ENCODE measurements around the gene CLDN9.

DNA sequence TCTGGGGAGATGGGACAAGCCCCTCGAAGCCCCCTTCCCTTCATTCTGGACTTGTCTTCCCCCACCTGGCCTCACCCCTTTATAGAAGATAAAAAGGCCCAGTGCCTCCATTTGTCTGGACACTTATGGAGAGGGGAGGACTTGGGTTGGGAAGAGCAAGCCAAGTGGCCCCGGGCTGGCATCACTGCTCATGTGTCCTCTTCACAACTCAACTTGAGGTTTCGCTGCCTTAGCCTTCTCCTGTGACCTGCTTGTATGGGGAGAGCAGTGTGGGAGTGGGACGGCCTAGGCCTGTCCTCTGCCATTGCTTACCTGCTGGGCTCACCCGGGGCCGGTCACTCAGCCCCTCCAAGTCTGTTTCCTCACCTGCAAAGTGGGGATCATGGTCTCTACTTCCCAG is 42.2 kb upstream of the CLDN9 start:
- TF ChIP-seq POLR2A (IDR thresholded peaks at IDR 0.05; ENCODE audit: low read depth, low read length) (no peak), POLR2AphosphoS5 (IDR thresholded peaks at IDR 0.05; ENCODE audit: low read depth, low read length) (no peak), TAF1 (IDR thresholded peaks at IDR 0.05; ENCODE audit: low read depth, low read length) (no peak), PAX5 (IDR thresholded peaks at IDR 0.05; ENCODE audit: insufficient read depth, low read length, severe bottlenecking) (no peak), POU2F2 (IDR thresholded peaks at IDR 0.05; ENCODE audit: low read depth, low read length) (no peak)
